Neural progenitor cell (in vitro differentiated cells): ENCODE results near the gene POU2F2. TPM values are rescaled to one million over a fixed set of nuclear protein-coding genes. Genes with fewer than 3 reads are reported as not detected.

ENCODE experiments used
- DNase-seq: peaks from one replicate; pipeline ENCODE4 v3.0.0-alpha.2; 2016; ENCODE audit warnings: low spot score
- H2AFZ ChIP-seq: fragments of 200-600 bp; sonication (generic); replicated peaks from 2 replicates; pipeline ENCODE4 v1.6.1; 2016; ENCODE audit warnings: antibody characterized with exemption
- H3F3A ChIP-seq: fragments of 200-600 bp; sonication (generic); 2 replicates; pipeline ENCODE4 v1.6.1; 2016; ENCODE audit warnings: antibody characterized with exemption, low read depth
- H3K27ac ChIP-seq: fragments of 200-600 bp; sonication (generic); 2 replicates; pipeline ENCODE4 v1.5.1; 2016; ENCODE audit warnings: mild to moderate bottlenecking
- H3K27me3 ChIP-seq: fragments of 200-600 bp; sonication (generic); 2 replicates; pipeline ENCODE4 v1.6.1; 2016; ENCODE audit warnings: mild to moderate bottlenecking, moderate library complexity
- H3K36me3 ChIP-seq: fragments of 200-600 bp; sonication (generic); 2 replicates; pipeline ENCODE4 v1.5.1; 2016
- H3K4me1 ChIP-seq: fragments of 200-600 bp; sonication (generic); 2 replicates; pipeline ENCODE4 v1.6.1; 2016; ENCODE audit warnings: mixed run types
- H3K4me2 ChIP-seq: fragments of 200-600 bp; sonication (generic); 2 replicates; pipeline ENCODE4 v1.6.1; 2016
- H3K4me3 ChIP-seq: fragments of 200-600 bp; sonication (generic); 2 replicates; pipeline ENCODE4 v1.5.1; 2016
- H3K79me2 ChIP-seq: fragments of 200-600 bp; sonication (generic); 2 replicates; pipeline ENCODE4 v1.6.1; 2016; ENCODE audit warnings: low read depth
- H3K9ac ChIP-seq: fragments of 200-600 bp; sonication (generic); 2 replicates; pipeline ENCODE4 v1.6.1; 2016
- H3K9me3 ChIP-seq: fragments of 200-600 bp; sonication (generic); 2 replicates; pipeline ENCODE4 v1.5.1; 2016; ENCODE audit warnings: low read depth
- H4K20me1 ChIP-seq: fragments of 200-600 bp; sonication (generic); 2 replicates; pipeline ENCODE4 v1.6.1; 2016; ENCODE audit warnings: low read depth
- H3K27ac Mint-ChIP-seq: 3 replicates; pipeline ENCODE4 v1.8.0; 2021; ENCODE audit warnings: mixed read lengths
- H3K27me3 Mint-ChIP-seq: 2 replicates; pipeline ENCODE4 v1.8.0; 2022; ENCODE audit warnings: low read depth, mild to moderate bottlenecking, inconsistent platforms, moderate library complexity, mixed read lengths; ENCODE audit not compliant: insufficient read depth
- H3K36me3 Mint-ChIP-seq: 3 replicates; pipeline ENCODE4 v1.8.0; 2021; ENCODE audit warnings: mixed read lengths
- H3K4me1 Mint-ChIP-seq: 3 replicates; pipeline ENCODE4 v1.8.0; 2021; ENCODE audit warnings: mixed read lengths
- H3K4me3 Mint-ChIP-seq: 3 replicates; pipeline ENCODE4 v1.8.0; 2021; ENCODE audit warnings: mild to moderate bottlenecking, moderate library complexity, mixed read lengths
- H3K9me3 Mint-ChIP-seq: 3 replicates; pipeline ENCODE4 v1.8.0; 2020; ENCODE audit warnings: mixed read lengths
- EZH2 ChIP-seq: fragments of 200-600 bp; sonication (generic); IDR thresholded peaks from 2 replicates; pipeline ENCODE4 v1.6.1; 2017; ENCODE audit warnings: antibody characterized with exemption, mild to moderate bottlenecking, moderate library complexity
- EZH2phosphoT487 ChIP-seq: fragments of 200-600 bp; sonication (generic); IDR thresholded peaks from 2 replicates; pipeline ENCODE4 v1.6.1; 2017; ENCODE audit warnings: antibody characterized with exemption
- total RNA-seq: library from RNA; depleted of rRNA; stranded (reverse); fragments of >200 nt; gene quantifications from 2 replicates; pipeline ENCODE4 v1.2.3, GENCODE V29; 2015; ENCODE audit warnings: low replicate concordance
- TF ChIP-seq, protein P1 (sequence below): fragments of 200-600 bp; sonication (generic); IDR thresholded peaks from 2 replicates; pipeline ENCODE4 v1.5.1; 2017; ENCODE audit warnings: antibody characterized with exemption, mild to moderate bottlenecking

Gene POU2F2
- total RNA-seq, 1 donor from 2014 or later: 0.69 TPM

DNA sequence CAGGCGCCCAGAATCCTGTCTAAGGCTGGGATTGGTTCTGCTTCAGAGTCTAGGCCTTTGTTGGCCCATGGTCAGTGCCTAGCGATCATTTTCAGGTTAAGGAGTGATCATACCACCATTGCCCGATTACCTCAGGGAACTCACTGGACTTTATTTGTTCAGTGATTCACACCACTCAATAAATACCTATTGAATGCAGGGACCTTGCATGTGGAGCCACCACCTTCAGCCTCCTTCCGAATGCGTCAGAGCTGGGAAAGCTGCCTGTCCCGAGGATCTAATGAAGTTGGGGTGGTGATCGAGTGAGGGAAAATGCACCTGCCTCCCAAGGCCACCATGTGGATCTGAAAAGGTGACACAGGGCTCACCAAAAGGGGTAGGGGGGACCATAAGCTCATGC is 40.0 kb upstream of the POU2F2 start:
- peaks cover 68% of the 10 kb centered on the region for H3K27me3 ChIP-seq
- no peak overlapping the region for H3K27ac ChIP-seq
- H3K4me1 Mint-ChIP-seq: peaks cover 48% of the 10 kb centered on the region
- no peak for DNase-seq
- peaks cover 4% of the 10 kb centered on the region for H3K4me1 ChIP-seq
- no peaks in the 10 kb centered on the region for H3K9me3 ChIP-seq
- no peaks in the 10 kb centered on the region for H3K36me3 Mint-ChIP-seq
- no peak overlapping the region for H3K27ac Mint-ChIP-seq
- TF ChIP-seq, protein P1, sequence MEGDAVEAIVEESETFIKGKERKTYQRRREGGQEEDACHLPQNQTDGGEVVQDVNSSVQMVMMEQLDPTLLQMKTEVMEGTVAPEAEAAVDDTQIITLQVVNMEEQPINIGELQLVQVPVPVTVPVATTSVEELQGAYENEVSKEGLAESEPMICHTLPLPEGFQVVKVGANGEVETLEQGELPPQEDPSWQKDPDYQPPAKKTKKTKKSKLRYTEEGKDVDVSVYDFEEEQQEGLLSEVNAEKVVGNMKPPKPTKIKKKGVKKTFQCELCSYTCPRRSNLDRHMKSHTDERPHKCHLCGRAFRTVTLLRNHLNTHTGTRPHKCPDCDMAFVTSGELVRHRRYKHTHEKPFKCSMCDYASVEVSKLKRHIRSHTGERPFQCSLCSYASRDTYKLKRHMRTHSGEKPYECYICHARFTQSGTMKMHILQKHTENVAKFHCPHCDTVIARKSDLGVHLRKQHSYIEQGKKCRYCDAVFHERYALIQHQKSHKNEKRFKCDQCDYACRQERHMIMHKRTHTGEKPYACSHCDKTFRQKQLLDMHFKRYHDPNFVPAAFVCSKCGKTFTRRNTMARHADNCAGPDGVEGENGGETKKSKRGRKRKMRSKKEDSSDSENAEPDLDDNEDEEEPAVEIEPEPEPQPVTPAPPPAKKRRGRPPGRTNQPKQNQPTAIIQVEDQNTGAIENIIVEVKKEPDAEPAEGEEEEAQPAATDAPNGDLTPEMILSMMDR: no peak
- TF ChIP-seq EZH2phosphoT487 (no peak), EZH2 (no peak)
- no peak overlapping the region for H3K4me2 ChIP-seq
- peaks cover 33% of the 10 kb centered on the region for H3K27me3 Mint-ChIP-seq
- H4K20me1 ChIP-seq: peaks cover 22% of the 10 kb centered on the region
- H3K4me3 Mint-ChIP-seq: no peak overlapping the region
- H3K9me3 Mint-ChIP-seq: no peaks in the 10 kb centered on the region
- no peaks in the 10 kb centered on the region for H3K36me3 ChIP-seq
- no peak overlapping the region for H2AFZ ChIP-seq
- H3K4me3 ChIP-seq: no peak overlapping the region
- H3F3A ChIP-seq: peaks cover 14% of the 10 kb centered on the region
- no peaks in the 10 kb centered on the region for H3K79me2 ChIP-seq
- H3K9ac ChIP-seq: no peak overlapping the region

DNA sequence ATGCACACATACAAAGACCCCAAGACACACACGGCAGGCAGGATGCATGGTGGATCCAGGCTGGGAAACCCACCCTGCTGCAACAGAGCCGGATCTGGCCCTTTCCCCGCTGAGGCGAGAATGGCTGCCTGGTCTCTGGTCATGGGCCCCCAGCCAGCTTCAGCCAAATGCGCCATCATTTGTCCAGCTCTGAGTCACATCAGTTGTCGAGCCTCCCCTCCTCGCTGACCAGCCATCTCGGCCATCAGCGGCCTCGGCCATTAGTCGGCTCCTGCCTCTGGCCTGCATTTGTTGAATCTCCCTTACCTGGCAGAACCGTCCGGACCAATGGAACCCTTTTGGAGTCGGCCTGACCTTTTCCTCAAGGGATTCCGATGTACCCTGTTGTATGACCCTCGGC is 38.5 kb upstream of the POU2F2 start:
- peaks cover 29% of the 10 kb centered on the region for H3K27me3 Mint-ChIP-seq

DNA sequence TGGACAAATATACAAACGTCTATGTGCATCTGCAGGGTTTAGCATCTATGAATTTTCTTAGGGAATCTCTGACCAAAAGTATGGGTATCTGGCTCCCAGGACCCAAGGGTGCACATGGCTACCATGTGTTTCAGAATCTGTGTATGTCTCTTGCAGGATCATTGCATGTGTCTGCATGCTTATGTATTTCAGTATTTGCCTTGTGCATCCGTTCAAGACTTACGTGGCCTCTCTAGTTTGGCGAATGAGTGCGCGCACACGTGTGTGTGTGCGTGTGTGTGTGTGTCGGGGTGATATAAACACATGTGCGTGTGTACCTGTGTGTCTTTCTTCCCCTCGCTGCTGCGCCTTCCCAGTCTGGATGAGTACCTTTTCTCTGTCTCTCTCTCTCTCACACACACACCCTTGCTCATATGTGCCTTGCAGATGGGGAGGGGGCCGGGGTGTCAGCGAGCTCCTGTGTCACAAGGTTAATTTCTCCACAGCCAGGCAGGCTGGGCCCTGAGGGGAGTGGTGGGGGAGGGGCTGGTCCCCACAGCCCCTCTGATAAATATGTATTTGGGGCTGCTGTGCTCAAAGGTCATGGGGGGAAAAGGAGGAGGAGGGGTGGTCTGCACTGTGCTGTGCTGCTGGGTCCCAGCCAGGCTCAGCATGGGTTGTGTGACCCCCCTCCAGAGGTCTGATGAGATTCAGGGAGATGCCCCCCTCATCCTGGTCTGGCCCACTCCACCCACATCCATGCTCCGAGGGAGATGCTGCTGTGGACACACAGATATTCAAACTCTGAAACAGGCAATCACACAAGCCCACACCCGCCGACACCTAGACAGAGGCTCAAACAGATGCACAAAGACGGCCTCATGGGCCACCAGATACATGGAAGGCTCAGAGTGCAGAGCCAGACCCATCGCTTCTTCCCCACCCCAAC is 37.5 kb upstream of the POU2F2 start:
- H3K4me2 ChIP-seq: no peak overlapping the region
- H3K79me2 ChIP-seq: no peaks in the 10 kb centered on the region
- no peak overlapping the region for H3K4me3 ChIP-seq
- no peak overlapping the region for H3K9ac ChIP-seq
- peak overlapping the region; percentile 42 for H3K27ac Mint-ChIP-seq
- H4K20me1 ChIP-seq: peaks cover 10% of the 10 kb centered on the region
- H2AFZ ChIP-seq: no peak overlapping the region
- no peak overlapping the region for H3K27ac ChIP-seq
- peaks cover 43% of the 10 kb centered on the region for H3K27me3 ChIP-seq
- H3K36me3 ChIP-seq: no peaks in the 10 kb centered on the region
- H3K36me3 Mint-ChIP-seq: no peaks in the 10 kb centered on the region
- H3K27me3 Mint-ChIP-seq: peaks cover 22% of the 10 kb centered on the region
- no peaks in the 10 kb centered on the region for H3K9me3 Mint-ChIP-seq
- no peaks in the 10 kb centered on the region for H3K4me1 ChIP-seq
- H3K4me1 Mint-ChIP-seq: peaks cover 37% of the 10 kb centered on the region
- TF ChIP-seq EZH2phosphoT487: no peak
- TF ChIP-seq, protein P1: no peak
- no peak for TF ChIP-seq EZH2
- H3F3A ChIP-seq: peaks cover 4% of the 10 kb centered on the region
- no peak for DNase-seq
- H3K4me3 Mint-ChIP-seq: peak overlapping the region; percentile 8
- no peaks in the 10 kb centered on the region for H3K9me3 ChIP-seq

More for the DNA sequence above, 38.5 kb upstream of the POU2F2 start:
- Mint-ChIP-seq H3K27ac (peak overlapping the region; percentile 8), H3K36me3 (no peaks in the 10 kb centered on the region), H3K4me3 (no peak overlapping the region), H3K4me1 (peaks cover 41% of the 10 kb centered on the region), H3K9me3 (no peaks in the 10 kb centered on the region)
- H3K27ac ChIP-seq: no peak overlapping the region
- no peaks in the 10 kb centered on the region for H3K79me2 ChIP-seq
- no peaks in the 10 kb centered on the region for H3K4me1 ChIP-seq
- H3K27me3 ChIP-seq: peaks cover 53% of the 10 kb centered on the region
- H3K36me3 ChIP-seq: no peaks in the 10 kb centered on the region
- no peaks in the 10 kb centered on the region for H3F3A ChIP-seq
- H4K20me1 ChIP-seq: peaks cover 11% of the 10 kb centered on the region
- no peak overlapping the region for H3K4me2 ChIP-seq
- H2AFZ ChIP-seq: no peak overlapping the region
- no peaks in the 10 kb centered on the region for H3K9me3 ChIP-seq
- no peak for TF ChIP-seq EZH2
- TF ChIP-seq, protein P1: no peak
- H3K9ac ChIP-seq: no peak overlapping the region
- no peak for DNase-seq
- H3K4me3 ChIP-seq: no peak overlapping the region
